ENCODE results near the gene PTPRU.

PTPRU gene

DNA sequence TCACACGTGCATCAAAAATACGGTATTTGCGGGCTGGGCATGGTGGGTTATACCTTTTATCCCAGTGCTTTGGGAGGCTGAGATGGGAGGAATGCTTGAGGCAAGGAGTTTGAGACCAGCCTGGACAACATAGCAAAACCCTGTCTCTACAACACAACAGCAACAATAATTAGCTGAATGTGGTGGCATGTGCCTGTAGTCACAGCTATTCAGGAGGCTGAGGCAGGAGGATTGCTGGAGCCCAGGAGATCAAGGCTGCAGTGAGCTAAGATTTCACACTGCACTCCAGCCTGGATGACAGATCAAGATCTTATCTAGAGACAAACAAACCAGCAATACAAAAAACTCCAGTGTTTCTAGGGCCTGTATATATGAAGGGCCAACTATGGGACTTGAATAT is 30.6 kb downstream of the PTPRU start:
- no peaks in the 10 kb centered on the region for H3K9me2 ChIP-seq (replicated peaks; ENCODE audit: insufficient read depth, low read length)
- no peak overlapping the region for H3K27ac ChIP-seq (ENCODE audit: low read depth, low read length)
- no peak overlapping the region for H2AFZ ChIP-seq (ENCODE audit: low read depth, low read length, severe bottlenecking)
- no peak overlapping the region for H3K9ac ChIP-seq (ENCODE audit: low read length)
- TF ChIP-seq CTCF (IDR thresholded peaks at IDR 0.05; ENCODE audit: insufficient read depth, low read length, poor library complexity, severe bottlenecking) (no peak), EZH2phosphoT487 (conservative IDR thresholded peaks at IDR 0.05; ENCODE audit: low read length) (no peak)
- no peaks in the 10 kb centered on the region for H3K36me3 ChIP-seq (ENCODE audit: low read length)
- no peak overlapping the region for H3K4me2 ChIP-seq (ENCODE audit: low read depth, low read length, poor library complexity, severe bottlenecking)
- H3K4me3 ChIP-seq (ENCODE audit: insufficient read depth, low read length, poor library complexity, severe bottlenecking): no peak overlapping the region
- no peaks in the 10 kb centered on the region for H3F3A ChIP-seq (ENCODE audit: insufficient read depth)
- no peaks in the 10 kb centered on the region for H3K9me3 ChIP-seq (ENCODE audit: insufficient read depth, low read length)
- no peaks in the 10 kb centered on the region; the same call in 1 of the 2 replicates for H3K27me3 ChIP-seq (ENCODE audit: low read length)
- no peaks in the 10 kb centered on the region for H4K20me1 ChIP-seq (ENCODE audit: low read depth, low read length)
- H3K79me2 ChIP-seq (ENCODE audit: insufficient read depth, low read length): no peaks in the 10 kb centered on the region

DNA sequence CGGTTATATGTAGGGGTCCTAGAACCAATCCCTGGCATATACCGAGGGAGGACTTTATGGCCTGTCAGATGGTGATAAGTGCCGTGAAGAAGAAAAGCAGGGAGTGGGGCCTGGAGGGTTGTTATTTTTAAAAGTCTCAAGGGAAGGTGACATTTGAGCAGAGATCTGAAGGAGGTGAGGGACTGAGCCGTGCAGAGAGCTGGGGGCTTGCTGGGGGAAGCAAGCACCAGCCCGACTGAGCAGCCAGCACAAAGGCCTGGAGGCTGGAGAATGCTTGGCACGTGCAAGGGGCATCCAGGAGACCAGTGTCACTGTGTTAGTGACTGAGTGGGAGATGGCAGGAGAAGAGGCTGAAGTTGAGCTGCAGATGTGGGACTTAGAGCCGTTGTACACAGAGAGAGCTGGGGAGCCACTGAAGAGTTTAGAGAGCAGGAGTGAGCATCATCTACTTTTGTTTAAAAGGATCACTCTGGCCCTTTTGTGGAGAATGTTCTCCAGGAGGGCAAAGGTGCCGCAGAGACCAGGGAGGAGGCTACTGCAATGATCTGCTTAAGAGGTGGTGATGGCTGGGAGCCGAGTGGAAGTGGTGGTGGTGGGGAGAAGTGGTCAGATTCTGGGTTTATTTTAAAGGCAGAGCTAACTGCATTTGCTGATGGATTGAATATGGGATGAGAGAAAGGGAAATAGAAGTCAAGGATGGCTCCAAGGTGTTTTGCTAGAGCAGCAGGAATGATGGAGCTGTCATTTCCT is 31.2 kb downstream of the PTPRU start:
- Histone ChIP-seq H3K9ac (ENCODE audit: low read length) (no peak overlapping the region), H3K79me2 (ENCODE audit: insufficient read depth, low read length) (no peaks in the 10 kb centered on the region), H3K9me2 (replicated peaks; ENCODE audit: insufficient read depth, low read length) (no peaks in the 10 kb centered on the region), H4K20me1 (ENCODE audit: low read depth, low read length) (no peaks in the 10 kb centered on the region), H3K9me3 (ENCODE audit: insufficient read depth, low read length) (no peaks in the 10 kb centered on the region), H3F3A (ENCODE audit: insufficient read depth) (no peaks in the 10 kb centered on the region), H2AFZ (ENCODE audit: low read depth, low read length, severe bottlenecking) (no peak overlapping the region), H3K27ac (ENCODE audit: low read depth, low read length) (no peak overlapping the region), H3K27me3 (ENCODE audit: low read length) (no peaks in the 10 kb centered on the region; the same call in 1 of the 2 replicates), H3K4me3 (ENCODE audit: insufficient read depth, low read length, poor library complexity, severe bottlenecking) (no peak overlapping the region), H3K4me2 (ENCODE audit: low read depth, low read length, poor library complexity, severe bottlenecking) (no peak overlapping the region), H3K36me3 (ENCODE audit: low read length) (no peaks in the 10 kb centered on the region)
- no peak for TF ChIP-seq CTCF (IDR thresholded peaks at IDR 0.05; ENCODE audit: insufficient read depth, low read length, poor library complexity, severe bottlenecking)
- no peak for TF ChIP-seq EZH2phosphoT487 (conservative IDR thresholded peaks at IDR 0.05; ENCODE audit: low read length)

DNA sequence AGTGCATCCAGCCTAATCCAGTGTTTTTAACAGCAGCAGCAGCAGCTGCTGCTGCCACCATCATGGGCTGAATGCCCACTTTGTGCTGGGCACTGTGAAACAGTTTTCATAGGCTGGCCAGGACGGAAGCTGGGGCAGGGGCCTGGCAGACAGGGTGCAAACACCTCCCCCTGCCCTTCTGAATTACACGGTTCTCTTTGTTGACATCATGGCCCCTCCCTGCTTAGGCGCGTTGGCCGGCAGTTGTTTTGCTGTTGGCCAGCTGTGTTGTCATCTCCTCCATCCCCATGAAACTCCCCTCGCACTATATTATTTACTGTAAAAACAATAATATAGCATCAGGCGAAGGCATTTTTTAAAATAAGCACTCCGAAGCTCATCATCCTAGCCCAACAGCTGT is 33.1 kb downstream of the PTPRU start:
- Histone ChIP-seq H2AFZ (ENCODE audit: low read depth, low read length, severe bottlenecking) (no peak overlapping the region), H3K4me2 (ENCODE audit: low read depth, low read length, poor library complexity, severe bottlenecking) (no peak overlapping the region), H3K36me3 (ENCODE audit: low read length) (no peaks in the 10 kb centered on the region), H3F3A (ENCODE audit: insufficient read depth) (no peaks in the 10 kb centered on the region), H3K9ac (ENCODE audit: low read length) (no peak overlapping the region), H3K9me3 (ENCODE audit: insufficient read depth, low read length) (no peaks in the 10 kb centered on the region), H3K9me2 (replicated peaks; ENCODE audit: insufficient read depth, low read length) (no peaks in the 10 kb centered on the region), H3K27me3 (ENCODE audit: low read length) (no peaks in the 10 kb centered on the region; the same call in 1 of the 2 replicates), H3K79me2 (ENCODE audit: insufficient read depth, low read length) (no peaks in the 10 kb centered on the region), H3K4me3 (ENCODE audit: insufficient read depth, low read length, poor library complexity, severe bottlenecking) (no peak overlapping the region), H3K27ac (ENCODE audit: low read depth, low read length) (no peak overlapping the region), H4K20me1 (ENCODE audit: low read depth, low read length) (no peaks in the 10 kb centered on the region)
- TF ChIP-seq CTCF (IDR thresholded peaks at IDR 0.05; ENCODE audit: insufficient read depth, low read length, poor library complexity, severe bottlenecking) (no peak), EZH2phosphoT487 (conservative IDR thresholded peaks at IDR 0.05; ENCODE audit: low read length) (no peak)
